ENCODE measurements around the gene POLL. TPM values are rescaled to one million over a fixed set of nuclear protein-coding genes. Genes with fewer than 3 reads are reported as not detected.

The POLL gene
- total RNA-seq, 6 donors from 2014 or later, result 20.4 to 47.1 (median 31.5) TPM

DNA sequence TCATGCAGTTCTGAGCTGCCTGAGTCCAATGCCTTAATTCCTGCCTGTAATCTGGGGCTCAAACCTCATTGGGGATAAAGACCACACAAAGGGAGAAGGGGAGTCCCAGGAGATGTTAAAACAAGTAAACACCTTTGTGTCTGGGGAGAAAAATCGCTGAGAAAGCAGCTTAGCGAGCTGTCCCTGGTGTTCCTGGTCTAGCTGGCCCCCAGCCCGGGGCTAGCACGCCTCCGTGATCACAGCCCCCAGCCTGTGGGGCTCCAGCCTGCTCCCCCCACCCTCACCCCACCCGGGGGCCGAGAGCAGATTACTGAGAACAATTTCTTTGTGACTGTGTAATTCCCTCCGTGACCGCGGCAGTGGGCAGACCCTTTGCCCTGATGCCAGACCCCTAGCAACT, 24.8 kb upstream of the POLL start:
- TF ChIP-seq, protein P1, sequence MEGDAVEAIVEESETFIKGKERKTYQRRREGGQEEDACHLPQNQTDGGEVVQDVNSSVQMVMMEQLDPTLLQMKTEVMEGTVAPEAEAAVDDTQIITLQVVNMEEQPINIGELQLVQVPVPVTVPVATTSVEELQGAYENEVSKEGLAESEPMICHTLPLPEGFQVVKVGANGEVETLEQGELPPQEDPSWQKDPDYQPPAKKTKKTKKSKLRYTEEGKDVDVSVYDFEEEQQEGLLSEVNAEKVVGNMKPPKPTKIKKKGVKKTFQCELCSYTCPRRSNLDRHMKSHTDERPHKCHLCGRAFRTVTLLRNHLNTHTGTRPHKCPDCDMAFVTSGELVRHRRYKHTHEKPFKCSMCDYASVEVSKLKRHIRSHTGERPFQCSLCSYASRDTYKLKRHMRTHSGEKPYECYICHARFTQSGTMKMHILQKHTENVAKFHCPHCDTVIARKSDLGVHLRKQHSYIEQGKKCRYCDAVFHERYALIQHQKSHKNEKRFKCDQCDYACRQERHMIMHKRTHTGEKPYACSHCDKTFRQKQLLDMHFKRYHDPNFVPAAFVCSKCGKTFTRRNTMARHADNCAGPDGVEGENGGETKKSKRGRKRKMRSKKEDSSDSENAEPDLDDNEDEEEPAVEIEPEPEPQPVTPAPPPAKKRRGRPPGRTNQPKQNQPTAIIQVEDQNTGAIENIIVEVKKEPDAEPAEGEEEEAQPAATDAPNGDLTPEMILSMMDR (IDR thresholded peaks at IDR 0.05), result no peak
- TF ChIP-seq EP300 (IDR thresholded peaks at IDR 0.05) (no peak), POLR2A (IDR thresholded peaks at IDR 0.05) (no peak), POLR2AphosphoS5 (IDR thresholded peaks at IDR 0.05) (no peak)

GRCh38 chr10:101612086-101612485, 24.0 kb upstream of the POLL start:
- no peak overlapping the region for H3K4me3 ChIP-seq
- TF ChIP-seq POLR2A (IDR thresholded peaks at IDR 0.05), result no peak
- TF ChIP-seq, protein P1 (IDR thresholded peaks at IDR 0.05), result no peak
- no peak for TF ChIP-seq EP300 (IDR thresholded peaks at IDR 0.05)
- TF ChIP-seq POLR2AphosphoS5 (IDR thresholded peaks at IDR 0.05), result no peak
- H3K27me3 ChIP-seq, result no peaks in the 10 kb centered on the region
- WGBS, 2 donors, result 93 to 98% methylated on average over 4 to 5 of the region's 6 CpGs
- H3K9me3 ChIP-seq, result no peaks in the 10 kb centered on the region
- peaks cover 12 to 64% (median 56%) of the 10 kb centered on the region in 4 donors for H3K36me3 ChIP-seq
- no peaks in the 10 kb centered on the region for H3K4me1 ChIP-seq
- peak overlapping the region in 1 of 4 donors; percentile 10 for H3K27ac ChIP-seq
- DNase-seq (no peak), ATAC-seq (ENCODE audit: low FRiP score in 2 of 2) (no peak)

More for the DNA sequence above, 24.8 kb upstream of the POLL start:
- Histone ChIP-seq H3K4me1 (no peaks in the 10 kb centered on the region), H3K9me3 (no peaks in the 10 kb centered on the region), H3K36me3 (peaks cover 10 to 60% (median 54%) of the 10 kb centered on the region in 4 donors), H3K27me3 (no peaks in the 10 kb centered on the region), H3K27ac (no peak overlapping the region), H3K4me3 (no peak overlapping the region)
- DNase-seq, result no peak
- no peak for ATAC-seq (ENCODE audit: low FRiP score in 2 of 2)
- WGBS, 2 donors, result 83 to 89% methylated on average over 8 to 10 of the region's 10 CpGs

GRCh38 chr10:101611096-101611905, 23.2 kb upstream of the POLL start:
- H3K9me3 ChIP-seq, result no peaks in the 10 kb centered on the region
- H3K4me3 ChIP-seq, result no peak overlapping the region
- no peak for TF ChIP-seq EP300 (IDR thresholded peaks at IDR 0.05)
- no peak for TF ChIP-seq POLR2A (IDR thresholded peaks at IDR 0.05)
- TF ChIP-seq, protein P1 (IDR thresholded peaks at IDR 0.05), result no peak
- TF ChIP-seq POLR2AphosphoS5 (IDR thresholded peaks at IDR 0.05), result no peak
- DNase-seq, result no peak
- peak overlapping the region in 1 of 4 donors; percentile 10 for H3K27ac ChIP-seq
- 78 to 86% methylated on average over 16 of the region's 16 CpGs for WGBS, 2 donors
- H3K4me1 ChIP-seq, result no peaks in the 10 kb centered on the region
- peaks cover 12 to 64% (median 55%) of the 10 kb centered on the region in 4 donors for H3K36me3 ChIP-seq
- no peaks in the 10 kb centered on the region for H3K27me3 ChIP-seq
- no peak for ATAC-seq (ENCODE audit: low FRiP score in 2 of 2)

- no peak for TF ChIP-seq EP300 (IDR thresholded peaks at IDR 0.05)
- no peak for TF ChIP-seq POLR2AphosphoS5 (IDR thresholded peaks at IDR 0.05)
- TF ChIP-seq, protein P1 (IDR thresholded peaks at IDR 0.05), result no peak
- no peak for TF ChIP-seq POLR2A (IDR thresholded peaks at IDR 0.05)
- no peaks in the 10 kb centered on the region for H3K9me3 ChIP-seq
- H3K4me3 ChIP-seq, result no peak overlapping the region
- WGBS, 2 donors, result 82 to 84% methylated on average over 4 of the region's 4 CpGs
- no peaks in the 10 kb centered on the region for H3K27me3 ChIP-seq
- no peak overlapping the region for H3K27ac ChIP-seq
- no peak for ATAC-seq (ENCODE audit: low FRiP score in 2 of 2)
- H3K36me3 ChIP-seq, result peaks cover 12 to 79% (median 61%) of the 10 kb centered on the region in 4 donors
- DNase-seq, result no peak
- no peaks in the 10 kb centered on the region for H3K4me1 ChIP-seq
Measured at GRCh38 chr10:101609481-101609880, 21.4 kb upstream of the POLL start.
